OCI-LY7 (cell line): Measurements from ENCODE around the gene TBC1D2B. TPM values are rescaled to one million over a fixed set of nuclear protein-coding genes. Genes with fewer than 3 reads are reported as not detected.

Experiments
- BruUV-seq: library from RNA; stranded (reverse); fragments of 400-500 nt; replicated peaks from 2 replicates; lab custom pipeline; 2021; lab: Mats Ljungman, UMichigan
- CTCF ChIA-PET: fragments of 300-600 bp; sonication (Branson Sonifier 250); formaldehyde crosslinking; loops from one replicate; lab custom pipeline; 2022; ENCODE audit warnings: antibody characterized with exemption; ENCODE audit not compliant: unreplicated experiment; lab: Charles Lee
- POLR2A ChIA-PET: fragments of 300-600 bp; sonication (Branson Sonifier 250); formaldehyde crosslinking; loops from one replicate; lab custom pipeline; 2022; ENCODE audit warnings: antibody characterized with exemption; lab: Charles Lee
- DNase-seq: peaks from one replicate; pipeline ENCODE4 v3.0.0-alpha.2; 2015; ENCODE audit warnings: low spot score
- H2AFZ ChIP-seq: fragments of 200-600 bp; sonication (generic), shearing (Covaris generic); 2 replicates; pipeline ENCODE4 v1.6.1; 2014; ENCODE audit warnings: mild to moderate bottlenecking, antibody characterized with exemption, low read length, moderate library complexity
- H3K27ac ChIP-seq: fragments of 200-600 bp; sonication (generic); 2 replicates; pipeline ENCODE4 v1.5.1; 2014; ENCODE audit warnings: mixed run types, low read depth, mild to moderate bottlenecking, moderate library complexity, low read length, inconsistent platforms; ENCODE audit not compliant: poor library complexity, severe bottlenecking
- H3K36me3 ChIP-seq: fragments of 200-600 bp; sonication (generic); 2 replicates; pipeline ENCODE4 v1.6.1; 2014; ENCODE audit warnings: mild to moderate bottlenecking, antibody characterized with exemption, low read length, moderate library complexity, mixed read lengths; ENCODE audit not compliant: insufficient read depth
- H3K4me1 ChIP-seq: fragments of 200-600 bp; sonication (generic); 2 replicates; pipeline ENCODE4 v1.5.1; 2014; ENCODE audit warnings: mild to moderate bottlenecking, low read length; ENCODE audit not compliant: insufficient read depth, poor library complexity, severe bottlenecking
- H3K4me2 ChIP-seq: fragments of 200-600 bp; sonication (generic); 2 replicates; pipeline ENCODE4 v1.6.1; 2014; ENCODE audit warnings: mild to moderate bottlenecking, low read length
- H3K4me3 ChIP-seq: fragments of 200-600 bp; sonication (generic); 2 replicates; pipeline ENCODE4 v1.5.1; 2014; ENCODE audit warnings: mild to moderate bottlenecking, low read depth, low read length; ENCODE audit not compliant: poor library complexity, severe bottlenecking
- H3K79me2 ChIP-seq: fragments of 200-600 bp; sonication (generic); 2 replicates; pipeline ENCODE4 v1.6.1; 2016; ENCODE audit warnings: low read depth, mild to moderate bottlenecking, low read length, moderate library complexity, mixed read lengths; ENCODE audit not compliant: insufficient read depth
- H3K9me2 ChIP-seq: fragments of 200-600 bp; sonication (generic); 2 replicates; pipeline ENCODE4 v1.6.1; 2016; ENCODE audit warnings: mild to moderate bottlenecking, low read length, mixed read lengths; ENCODE audit not compliant: insufficient read depth
- H3K9me3 ChIP-seq: fragments of 200-600 bp; sonication (generic); 2 replicates; pipeline ENCODE4 v1.6.1; 2014; ENCODE audit warnings: mild to moderate bottlenecking, mixed run types, low read length, mixed read lengths
- H4K20me1 ChIP-seq: fragments of 200-600 bp; sonication (generic); 2 replicates; pipeline ENCODE4 v1.6.1; 2014; ENCODE audit warnings: mild to moderate bottlenecking, antibody characterized with exemption, low read length, moderate library complexity, mixed read lengths; ENCODE audit not compliant: insufficient read depth
- EZH2phosphoT487 ChIP-seq: fragments of 200-600 bp; sonication (generic); IDR thresholded peaks from 2 replicates; pipeline ENCODE4 v1.6.1; 2018; ENCODE audit warnings: low read depth, borderline replicate concordance, mild to moderate bottlenecking, mixed run types, antibody characterized with exemption, low read length, moderate library complexity, mixed read lengths
- intact Hi-C: fragments of 100-400 bp; cut with micrococcal nuclease; formaldehyde crosslinking; loops from one replicate; pipeline ENCODE4 v1.10.0; 2022; ENCODE audit not compliant: unreplicated experiment
- total RNA-seq, 2 experiments: library from RNA; depleted of rRNA in 1 of 2; stranded (reverse); fragments of >200 nt in 1 of 2; shearing (Covaris generic) in 1 of 2; gene quantifications; 2 replicates each; pipeline ENCODE4 v1.2.3, GENCODE V29; 2014 to 2022
- TF ChIP-seq, protein P1 (sequence below): fragments of 200-600 bp; sonication (generic); conservative IDR thresholded peaks from 2 replicates; pipeline ENCODE4 v1.5.1; 2014; ENCODE audit warnings: mild to moderate bottlenecking, antibody characterized with exemption, low read length, moderate library complexity, mixed read lengths

Gene TBC1D2B
- total RNA-seq, 2 experiments from 2014 or later = 30.9 to 41.5 TPM

DNA sequence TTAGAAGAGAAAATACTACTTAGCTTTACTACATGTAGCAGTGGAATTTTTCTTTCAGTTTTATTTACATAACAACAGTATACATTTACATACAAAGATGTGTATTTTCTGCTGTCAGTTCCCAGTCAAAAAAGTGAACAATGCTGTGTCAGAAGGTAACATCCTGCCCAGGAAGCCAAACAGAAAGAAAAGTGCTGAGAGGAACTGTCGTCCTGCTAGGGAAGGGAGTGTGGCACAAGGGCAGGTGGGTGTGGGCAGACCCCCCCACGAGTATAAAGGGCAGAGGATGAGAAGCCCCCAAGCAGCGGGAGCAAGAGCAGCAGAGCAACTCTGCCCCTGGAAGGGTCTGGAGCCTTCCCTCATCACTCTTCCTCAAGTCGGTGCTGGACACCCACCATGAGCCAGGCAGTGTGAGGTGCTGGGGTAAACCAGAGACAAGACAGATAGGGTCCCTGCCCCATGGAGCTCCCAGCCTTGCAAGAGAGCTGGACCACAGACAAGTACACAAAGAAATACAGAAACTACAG, 39.7 kb downstream of the TBC1D2B start:
- POLR2A ChIA-PET = interaction anchor here (0.6 to 4.7 kb wide), 2 partner anchors 13 to 31 kb away, joined by 3 to 17 read pairs; no protein-coding TSS in a partner anchor
- Histone ChIP-seq H3K27ac (peak overlapping the region; percentile 4), H3K4me3 (no peak overlapping the region), H3K36me3 (peaks cover 47% of the 10 kb centered on the region; the same call in 1 of the 2 replicates), H4K20me1 (peaks cover 5% of the 10 kb centered on the region; the same call in 1 of the 2 replicates), H3K4me1 (peaks cover 55% of the 10 kb centered on the region), H3K79me2 (no peaks in the 10 kb centered on the region), H2AFZ (no peak overlapping the region), H3K4me2 (peak overlapping the region; percentile 23; the same call in 1 of the 2 replicates), H3K9me3 (no peaks in the 10 kb centered on the region), H3K9me2 (no peaks in the 10 kb centered on the region)
- no peak for TF ChIP-seq EZH2phosphoT487
- TF ChIP-seq, protein P1, sequence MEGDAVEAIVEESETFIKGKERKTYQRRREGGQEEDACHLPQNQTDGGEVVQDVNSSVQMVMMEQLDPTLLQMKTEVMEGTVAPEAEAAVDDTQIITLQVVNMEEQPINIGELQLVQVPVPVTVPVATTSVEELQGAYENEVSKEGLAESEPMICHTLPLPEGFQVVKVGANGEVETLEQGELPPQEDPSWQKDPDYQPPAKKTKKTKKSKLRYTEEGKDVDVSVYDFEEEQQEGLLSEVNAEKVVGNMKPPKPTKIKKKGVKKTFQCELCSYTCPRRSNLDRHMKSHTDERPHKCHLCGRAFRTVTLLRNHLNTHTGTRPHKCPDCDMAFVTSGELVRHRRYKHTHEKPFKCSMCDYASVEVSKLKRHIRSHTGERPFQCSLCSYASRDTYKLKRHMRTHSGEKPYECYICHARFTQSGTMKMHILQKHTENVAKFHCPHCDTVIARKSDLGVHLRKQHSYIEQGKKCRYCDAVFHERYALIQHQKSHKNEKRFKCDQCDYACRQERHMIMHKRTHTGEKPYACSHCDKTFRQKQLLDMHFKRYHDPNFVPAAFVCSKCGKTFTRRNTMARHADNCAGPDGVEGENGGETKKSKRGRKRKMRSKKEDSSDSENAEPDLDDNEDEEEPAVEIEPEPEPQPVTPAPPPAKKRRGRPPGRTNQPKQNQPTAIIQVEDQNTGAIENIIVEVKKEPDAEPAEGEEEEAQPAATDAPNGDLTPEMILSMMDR = no peak
- intact Hi-C loops = no loop called here
- CTCF ChIA-PET = no interaction called here
- BruUV-seq = no TSS peak
- DNase-seq = no peak

DNA sequence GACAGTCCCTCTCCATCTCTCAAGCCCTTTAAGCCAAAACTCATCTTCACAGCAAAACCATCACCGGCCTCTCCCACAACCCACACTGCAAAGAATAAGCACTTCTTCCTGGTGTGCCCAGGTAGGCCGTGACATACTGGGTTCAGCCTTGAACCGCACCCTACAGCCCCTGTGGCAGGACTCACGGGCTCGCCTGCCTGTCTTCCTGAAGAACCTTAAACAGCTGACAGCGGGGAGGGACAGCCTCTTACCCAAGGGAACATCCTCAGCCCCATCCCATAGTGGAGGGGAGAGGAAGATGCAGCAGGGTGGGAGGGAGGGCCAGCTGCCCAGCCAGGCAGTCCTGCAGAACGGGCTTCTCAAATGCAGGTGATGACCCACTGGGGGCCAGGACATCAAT, 40.2 kb downstream of the TBC1D2B start:
- no TSS peak for BruUV-seq
- Histone ChIP-seq H3K79me2 (no peaks in the 10 kb centered on the region), H3K27ac (no peak overlapping the region), H3K4me2 (peak overlapping the region; percentile 23; the same call in 1 of the 2 replicates), H3K9me2 (no peaks in the 10 kb centered on the region), H3K9me3 (no peaks in the 10 kb centered on the region), H2AFZ (no peak overlapping the region), H3K36me3 (peaks cover 42% of the 10 kb centered on the region; the same call in 1 of the 2 replicates), H3K4me1 (peaks cover 58% of the 10 kb centered on the region), H4K20me1 (peaks cover 2% of the 10 kb centered on the region; the same call in 1 of the 2 replicates), H3K4me3 (no peak overlapping the region)
- no peak for DNase-seq
- ChIA-PET POLR2A (interaction anchor here (0.6 to 4.7 kb wide), 3 partner anchors 14 to 32 kb away, joined by 3 to 17 read pairs (median 13); no protein-coding TSS in a partner anchor), CTCF (interaction anchor here (0.6 kb wide), 1 partner anchor 262 kb away, joined by 3 read pairs; the partner anchor contains the start of gene SKIC8)
- intact Hi-C loops = no loop called here
- TF ChIP-seq, protein P1 = no peak
- no peak for TF ChIP-seq EZH2phosphoT487
